Astrocyte (in vitro differentiated cells and primary cell): Measurements from ENCODE around the gene GPR179.

Source experiments
- CTCF ChIP-seq: IDR thresholded peaks from 2 replicates; pipeline ENCODE4 v1.5.1; 2011; ENCODE audit warnings: low read depth, mild to moderate bottlenecking, inconsistent platforms, low read length, moderate library complexity; ENCODE audit not compliant: insufficient read depth
- EZH2 ChIP-seq: IDR thresholded peaks from 2 replicates; pipeline ENCODE4 v1.6.1; 2012; ENCODE audit warnings: mild to moderate bottlenecking, low read length, inconsistent platforms; ENCODE audit not compliant: insufficient read depth

- TF ChIP-seq CTCF: no peak
- TF ChIP-seq EZH2: no peak
Measured at GRCh38 chr17:38315497-38315896, 28.3 kb downstream of the GPR179 start.
